GM18507 (cell line): Measurements from ENCODE around the gene HMCN1.
A peak's percentile ranks its signal among the peaks of the same experiment; 100 is the strongest.
"Not testable (repeated sequence)": the region's sequence is repeated elsewhere in the genome, so short reads cannot be mapped to it uniquely, and the experiment has no call there.

Source experiments
- DNase-seq: peaks from one replicate; pipeline ENCODE4 v3.0.0; 2011; ENCODE audit warnings: low read depth; ENCODE audit not compliant: insufficient read length; ENCODE audit errors: extremely low spot score
- FAIRE-seq: peaks from 2 replicates; lab custom pipeline; 2011; peaks lifted over from hg19 to GRCh38; lab: Jason Lieb, UNC

Gene HMCN1

DNA sequence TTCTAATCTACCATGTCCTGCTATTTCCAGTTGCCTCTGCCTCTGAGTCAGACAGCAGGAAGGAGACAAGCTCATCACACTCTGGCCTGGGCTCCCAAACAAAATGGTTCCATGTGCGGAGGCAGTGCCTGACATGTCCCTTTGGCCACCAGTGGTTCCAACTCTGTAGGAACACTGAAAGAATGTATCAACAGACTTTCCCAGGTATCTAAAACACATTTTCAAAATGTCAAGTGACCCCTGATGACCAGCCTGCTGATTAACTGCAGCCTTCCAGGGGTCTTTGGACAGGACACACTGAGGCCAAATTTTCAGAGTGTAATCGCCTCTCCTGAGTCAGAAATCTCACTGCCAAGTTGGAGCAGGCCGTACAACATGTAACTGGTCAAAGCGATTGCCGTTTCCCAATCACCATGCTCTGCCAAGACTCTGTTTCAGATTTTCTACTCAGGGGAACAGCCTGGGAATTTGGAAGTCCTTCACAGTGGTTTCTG is 468.1 kb downstream of the HMCN1 start:
- FAIRE-seq (no peak), DNase-seq (no peak)

- FAIRE-seq (no peak), DNase-seq (no peak)
Measured at GRCh38 chr1:186202776-186203175, 468.6 kb downstream of the HMCN1 start.

DNA sequence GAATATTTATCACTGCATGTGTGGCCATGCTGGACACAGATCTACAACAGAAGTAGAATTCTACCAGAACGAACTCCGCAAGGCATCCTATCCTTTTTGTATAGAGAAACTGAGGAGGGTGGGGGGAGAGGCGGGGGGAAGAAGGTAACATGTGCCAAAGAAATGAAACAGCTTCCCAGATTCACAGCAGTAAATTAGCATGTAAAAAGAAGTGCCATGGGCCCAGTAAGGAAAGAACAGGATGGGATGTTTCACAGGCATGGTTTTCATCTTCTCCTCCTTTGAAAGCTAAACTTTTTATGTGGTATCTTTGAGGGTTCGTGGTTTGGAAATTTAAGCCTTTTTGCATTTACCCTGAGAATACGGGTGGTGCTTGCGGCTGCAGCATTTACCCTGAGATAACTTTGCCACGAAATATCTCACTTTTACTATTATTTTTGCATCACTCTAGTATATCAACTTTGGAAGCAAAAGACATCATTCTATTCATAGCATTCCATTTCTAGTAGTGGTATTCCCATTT is 471.9 kb downstream of the HMCN1 start:
- DNase-seq (no peak), FAIRE-seq (no peak)

DNA sequence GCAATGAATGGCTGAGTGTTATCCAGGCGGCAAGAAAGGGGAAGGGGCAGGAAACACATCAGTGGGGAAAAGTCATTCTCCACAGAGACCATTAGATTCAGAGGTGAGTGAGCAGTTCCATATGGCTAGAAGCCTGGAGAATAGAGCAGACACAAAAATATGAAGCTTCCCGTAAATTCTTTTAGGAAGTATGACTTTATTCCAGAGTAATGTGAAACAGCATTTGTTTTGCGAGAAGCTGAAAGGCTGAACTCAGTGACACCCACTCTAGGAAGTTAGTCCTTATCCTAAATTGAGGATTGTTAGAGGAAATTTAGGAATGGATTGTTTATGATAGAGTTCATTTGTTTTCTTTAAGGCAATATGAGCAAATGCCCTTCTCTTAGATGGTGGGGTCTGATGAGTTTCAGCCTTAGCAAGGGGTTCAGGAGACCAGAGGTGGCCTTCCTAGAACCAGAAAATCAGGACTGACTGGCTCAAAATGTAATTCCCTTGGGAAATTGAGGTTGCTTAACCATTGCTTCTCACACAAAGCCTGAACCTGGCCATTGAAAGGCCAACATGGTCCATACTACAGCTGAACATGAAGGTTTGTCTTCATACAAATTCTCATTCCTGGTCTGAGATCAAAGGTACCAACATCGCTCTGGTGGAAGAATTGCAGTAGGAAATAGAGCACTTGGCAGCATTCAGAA is 473.3 kb downstream of the HMCN1 start:
- DNase-seq: no peak
- FAIRE-seq: no peak

GRCh38 chr1:186208405-186209129 is 474.4 kb downstream of the HMCN1 start:
- FAIRE-seq (no peak), DNase-seq (no peak)

DNA sequence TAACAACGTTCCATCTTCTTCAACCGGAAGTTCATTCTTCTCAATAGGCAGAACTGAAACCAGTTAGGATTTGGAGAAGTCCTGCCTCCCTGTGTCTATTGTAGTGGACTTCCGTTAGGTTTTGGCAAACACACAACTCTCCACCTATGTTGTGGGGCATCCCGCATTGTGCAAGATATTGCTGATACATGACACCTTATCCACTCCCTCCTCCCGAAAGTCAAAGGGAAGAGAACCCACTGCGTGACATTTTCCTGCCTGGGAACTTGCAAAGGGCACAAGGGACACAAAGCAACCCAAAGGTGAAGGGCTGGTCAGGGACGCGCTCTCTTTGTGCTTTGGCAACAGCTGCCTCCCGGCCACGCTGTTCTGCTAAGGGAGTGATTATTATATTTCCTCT is 476.1 kb downstream of the HMCN1 start:
- DNase-seq: no peak
- no peak for FAIRE-seq

GRCh38 chr1:186211583-186211982 is 477.4 kb downstream of the HMCN1 start:
- DNase-seq, FAIRE-seq: not testable (repeated sequence)

DNA sequence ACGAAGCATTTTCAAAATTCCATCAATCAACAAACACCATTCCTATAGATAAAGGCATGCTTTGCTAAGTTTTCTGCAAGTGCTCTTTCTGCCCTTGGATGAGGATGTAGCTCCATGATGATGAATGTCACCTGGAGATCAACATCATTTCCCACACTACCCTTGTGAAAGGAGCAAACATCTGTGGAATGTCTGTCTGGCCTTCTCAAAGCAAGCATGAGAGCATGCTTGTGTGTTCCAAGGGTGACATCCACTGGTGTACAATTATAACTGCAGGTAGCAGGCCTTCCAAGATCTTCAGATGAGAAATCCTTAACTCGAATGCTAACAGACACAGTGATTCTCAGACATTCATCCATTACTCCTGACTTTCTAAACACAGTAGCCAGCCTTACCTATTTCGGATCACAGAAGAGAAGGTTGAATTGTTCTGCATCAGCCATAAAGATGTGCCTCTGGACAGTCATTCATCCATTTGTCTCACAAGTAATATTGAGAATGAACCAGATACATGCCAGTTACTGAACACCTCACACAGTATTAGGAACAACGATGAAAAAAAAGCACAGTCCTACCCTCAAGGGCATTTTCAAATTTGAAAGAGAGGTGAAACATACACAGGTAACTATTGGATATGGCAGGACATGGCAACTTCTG is 478.5 kb downstream of the HMCN1 start:
- FAIRE-seq: peak; percentile 78

GRCh38 chr1:186213225-186213607 is 479.0 kb downstream of the HMCN1 start:
- no peak for DNase-seq
- FAIRE-seq: no peak

More for the DNA sequence above, 478.5 kb downstream of the HMCN1 start:
- DNase-seq: peak; percentile 25

GRCh38 chr1:186214791-186215190 is 480.6 kb downstream of the HMCN1 start:
- no peak for FAIRE-seq
- DNase-seq: no peak

DNA sequence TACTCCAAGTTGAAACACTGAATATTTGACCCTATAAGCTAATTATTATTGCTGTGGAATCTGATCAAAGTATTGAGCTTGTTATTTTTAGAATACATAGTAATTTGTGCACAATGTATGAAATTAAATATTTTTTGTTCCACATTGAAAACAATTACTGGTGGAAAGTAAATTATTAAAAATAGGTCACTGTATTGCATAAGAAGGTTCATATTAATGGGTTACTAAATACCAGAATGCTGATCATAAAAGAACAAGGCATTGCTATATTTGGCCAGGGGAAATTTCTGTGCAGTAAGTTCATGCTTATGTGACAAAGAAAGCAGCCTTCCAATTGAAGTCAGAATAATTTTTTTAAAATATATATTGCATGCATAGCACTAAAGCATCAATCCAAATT is 481.4 kb downstream of the HMCN1 start:
- DNase-seq (no peak), FAIRE-seq (no peak)

GRCh38 chr1:186218654-186219352 is 484.6 kb downstream of the HMCN1 start:
- no peak for DNase-seq
- no peak for FAIRE-seq

GRCh38 chr1:186220067-186220466 is 485.9 kb downstream of the HMCN1 start:
- no peak for DNase-seq

DNA sequence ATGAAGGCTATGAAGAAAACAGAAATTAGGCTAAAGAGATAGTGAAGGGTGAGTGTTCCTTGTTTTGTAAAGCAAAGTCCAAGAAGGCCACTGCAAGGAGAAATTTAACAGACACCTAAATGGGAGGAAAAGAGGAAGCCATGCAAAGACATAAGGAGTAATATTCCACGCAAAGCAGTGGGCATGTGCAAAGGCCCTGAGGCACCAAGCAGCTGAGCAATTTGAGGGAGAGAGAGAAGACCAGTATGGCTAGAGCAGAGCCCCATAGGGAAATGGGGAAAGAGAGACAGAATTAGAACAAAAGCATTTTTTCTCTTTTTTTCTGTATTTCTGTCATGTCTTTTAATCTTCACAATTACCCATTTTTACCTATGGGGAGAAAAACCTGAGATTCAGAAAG is 486.7 kb downstream of the HMCN1 start:
- DNase-seq: no peak
- FAIRE-seq: no peak

More at GRCh38 chr1:186220067-186220466, 485.9 kb downstream of the HMCN1 start:
- FAIRE-seq: no peak

DNA sequence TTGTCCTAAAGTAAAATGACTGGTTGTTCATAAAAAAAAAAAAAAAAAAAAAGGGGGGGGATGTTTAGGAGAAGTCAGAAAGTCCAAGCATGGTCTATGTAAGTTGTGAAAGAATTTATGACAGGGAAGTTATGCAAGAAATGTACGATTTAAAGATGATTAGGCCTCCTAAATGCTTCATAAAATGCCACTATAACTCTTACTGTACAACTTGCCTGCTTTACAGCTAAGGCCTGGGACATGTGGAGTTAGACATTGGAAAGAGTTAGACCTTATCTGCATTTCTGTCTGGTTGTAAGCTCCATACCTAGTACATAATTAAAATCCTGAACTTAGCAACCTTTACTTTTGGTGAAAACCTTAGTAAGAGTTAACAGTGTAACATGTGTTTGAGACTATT is 490.9 kb downstream of the HMCN1 start:
- DNase-seq: no peak
- FAIRE-seq: no peak

GRCh38 chr1:186228749-186229148 is 494.6 kb downstream of the HMCN1 start:
- DNase-seq: no peak
- no peak for FAIRE-seq

GRCh38 chr1:186231861-186232436 is 497.8 kb downstream of the HMCN1 start:
- DNase-seq: no peak
- no peak for FAIRE-seq

DNA sequence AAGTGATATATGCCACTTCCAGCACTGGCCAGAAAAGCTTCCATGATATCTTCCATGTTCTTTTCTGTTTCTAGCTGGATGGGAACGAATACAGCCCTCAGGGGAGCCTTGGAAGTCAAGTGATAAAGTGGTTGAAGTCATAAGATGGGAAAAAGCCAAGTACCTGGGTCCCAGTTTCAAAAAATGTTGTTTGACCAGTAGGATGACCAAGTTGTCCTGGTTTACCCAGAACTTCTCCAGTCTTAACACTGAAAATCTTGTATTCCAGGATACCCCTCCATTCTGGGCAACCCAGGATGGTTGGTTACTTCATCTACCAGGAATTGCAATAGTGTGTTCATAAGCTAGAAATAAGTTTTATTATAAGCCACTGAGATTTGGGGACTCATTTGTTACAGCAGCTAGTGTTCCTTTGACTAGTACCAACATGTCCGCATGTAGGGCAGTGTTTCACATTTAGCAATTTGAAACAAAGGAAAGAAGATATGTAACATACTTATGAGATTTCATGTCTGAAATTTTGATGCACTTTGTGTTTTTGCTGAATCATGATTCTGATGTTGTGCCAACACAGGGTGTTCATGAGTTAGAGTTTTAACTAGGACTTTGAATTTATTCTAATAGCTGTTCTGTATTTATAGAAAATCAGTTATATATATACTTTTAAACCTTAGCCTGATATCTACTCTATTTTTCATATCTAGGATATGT is 500.9 kb downstream of the HMCN1 start:
- FAIRE-seq: no peak
- DNase-seq: no peak

DNA sequence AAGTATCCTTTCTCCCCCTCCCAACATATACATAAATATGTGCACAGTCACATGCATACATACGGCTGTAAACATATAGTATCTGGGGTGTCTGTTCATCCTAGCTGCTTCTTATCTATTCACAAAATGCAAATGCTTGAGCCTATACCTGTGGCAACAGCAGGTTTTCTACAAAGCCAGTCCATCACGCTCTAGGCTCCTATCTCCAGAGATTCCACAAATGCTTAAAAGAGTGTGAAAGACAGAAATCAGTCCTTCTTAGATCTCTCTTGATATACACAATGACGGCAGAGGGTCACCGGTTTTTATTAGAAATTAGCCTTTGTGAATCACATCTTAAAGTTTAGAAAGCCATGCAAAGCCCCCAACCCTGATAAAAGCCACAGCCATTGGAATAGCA is 501.5 kb downstream of the HMCN1 start:
- no peak for DNase-seq
- no peak for FAIRE-seq
